GM12878 (cell line): ENCODE results near the gene KDM1B. TPM values are rescaled to one million over a fixed set of nuclear protein-coding genes. Genes with fewer than 3 reads are reported as not detected.
A peak's percentile ranks its signal among the peaks of the same experiment; 100 is the strongest.

Source experiments
- ATAC-seq: fragments of 200-7000 bp; cut with Tn5 transposase; 3 replicates; pipeline ENCODE4 v1.9.1; 2020; ENCODE audit warnings: mild to moderate bottlenecking, moderate library complexity
- BruUV-seq: library from RNA; stranded (reverse); fragments of 400-500 nt; replicated peaks from 2 replicates; lab custom pipeline; 2021; lab: Mats Ljungman, UMichigan
- CTCF ChIA-PET: fragments of 300-600 bp; sonication (Branson Sonifier 250); formaldehyde crosslinking; extraction: SDS; loops from one replicate; lab custom pipeline; 2021; ENCODE audit warnings: inconsistent platforms; lab: Yijun Ruan, JAX
- POLR2A ChIA-PET: fragments of 350-600 bp; formaldehyde crosslinking; extraction: SDS; loops from one replicate; lab custom pipeline; 2021; ENCODE audit warnings: inconsistent platforms; lab: Charles Lee
- RAD21 ChIA-PET: fragments of 300-600 bp; sonication (Branson Sonifier 250); formaldehyde crosslinking; loops from one replicate; lab custom pipeline; 2023; ENCODE audit warnings: antibody characterized with exemption; ENCODE audit not compliant: unreplicated experiment; lab: Charles Lee
- SMC1A ChIA-PET: fragments of 300-600 bp; sonication (Branson Sonifier 250); formaldehyde crosslinking; loops from one replicate; lab custom pipeline; 2023; ENCODE audit not compliant: unreplicated experiment, uncharacterized antibody; lab: Charles Lee
- DNase-seq: peaks from one replicate; pipeline ENCODE4 v3.0.0-alpha.2; 2011; ENCODE audit warnings: low read depth, low spot score
- FAIRE-seq: peaks from 3 replicates; lab custom pipeline; 2011; peaks lifted over from hg19 to GRCh38; lab: Jason Lieb, UNC
- H2AFZ ChIP-seq: 2 replicates; pipeline ENCODE4 v1.6.0; 2011; ENCODE audit warnings: low read depth, low read length, control low read depth; ENCODE audit not compliant: control insufficient read depth
- H3K27ac ChIP-seq: 2 replicates; pipeline ENCODE4 v1.5.1; 2011; ENCODE audit warnings: control low read depth; ENCODE audit not compliant: control insufficient read depth, insufficient read depth
- H3K27me3 ChIP-seq, 2 experiments: replicated peaks in 1 of 2; 2 replicates each; pipeline versions ENCODE4 v1.6.0 to v1.6.1; 2011; ENCODE audit warnings: low read length in 1 of 2; ENCODE audit not compliant: control insufficient read depth in 2 of 2, insufficient read depth in 2 of 2
- H3K36me3 ChIP-seq, 2 experiments: 2 replicates each; pipeline ENCODE4 v1.5.1; 2011; ENCODE audit warnings: low read length in 1 of 2; ENCODE audit not compliant: control insufficient read depth in 2 of 2, insufficient read depth in 2 of 2
- H3K4me1 ChIP-seq: 2 replicates; pipeline ENCODE4 v1.6.1; 2011; ENCODE audit warnings: mild to moderate bottlenecking, low read length, moderate library complexity, mixed read lengths; ENCODE audit not compliant: control insufficient read depth, insufficient read depth
- H3K4me2 ChIP-seq: 2 replicates; pipeline ENCODE4 v1.6.0; 2011; ENCODE audit warnings: control low read depth; ENCODE audit not compliant: control insufficient read depth, insufficient read depth
- H3K4me3 ChIP-seq: fragments of 200-600 bp; sonication (generic); 2 replicates; pipeline ENCODE4 v1.5.1; 2016
- H3K79me2 ChIP-seq: 2 replicates; pipeline ENCODE4 v1.6.0; 2011; ENCODE audit warnings: low read length; ENCODE audit not compliant: control insufficient read depth, insufficient read depth
- H3K9ac ChIP-seq: 2 replicates; pipeline ENCODE4 v1.8.0; 2011; ENCODE audit warnings: low read length, control low read depth, mixed read lengths; ENCODE audit not compliant: control insufficient read depth, insufficient read depth
- H3K9me3 ChIP-seq: replicated peaks from 3 replicates; pipeline ENCODE4 v1.5.1; 2011; ENCODE audit warnings: mild to moderate bottlenecking, low read length; ENCODE audit not compliant: control insufficient read depth, insufficient read depth
- H4K20me1 ChIP-seq: 2 replicates; pipeline ENCODE4 v1.6.0; 2011; ENCODE audit not compliant: control insufficient read depth, insufficient read depth
- DPF2 ChIP-seq: fragments of 450-650 bp; IDR thresholded peaks from 2 replicates; pipeline ENCODE4 v1.6.1; 2017; ENCODE audit warnings: mild to moderate bottlenecking
- E2F8 ChIP-seq: fragments of 450-650 bp; IDR thresholded peaks from 2 replicates; pipeline ENCODE4 v1.6.1; 2018; ENCODE audit warnings: mild to moderate bottlenecking, low read depth, moderate library complexity; ENCODE audit not compliant: partially characterized antibody
- EED ChIP-seq: sonication (generic); IDR thresholded peaks from 2 replicates; pipeline ENCODE4 v1.6.1; 2016; ENCODE audit warnings: antibody characterized with exemption, low read depth
- IKZF2 ChIP-seq, 2 experiments: fragments of 450-650 bp; IDR thresholded peaks; 2 replicates each; pipeline ENCODE4 v1.6.1; 2017; ENCODE audit warnings: mild to moderate bottlenecking in 2 of 2, moderate library complexity in 2 of 2
- IRF4 ChIP-seq: IDR thresholded peaks from 2 replicates; pipeline ENCODE4 v1.6.1; 2011; ENCODE audit warnings: low read depth, low read length
- KLF5 ChIP-seq: fragments of 450-650 bp; IDR thresholded peaks from 2 replicates; pipeline ENCODE4 v1.6.1; 2014; ENCODE audit warnings: mild to moderate bottlenecking; ENCODE audit not compliant: partially characterized antibody
- MEF2A ChIP-seq: IDR thresholded peaks from 2 replicates; pipeline ENCODE4 v1.6.1; 2011; ENCODE audit warnings: low read depth, mild to moderate bottlenecking, low read length, moderate library complexity; ENCODE audit not compliant: insufficient read depth
- NBN ChIP-seq: fragments of 450-650 bp; IDR thresholded peaks from 2 replicates; pipeline ENCODE4 v1.6.1; 2016
- NFIC ChIP-seq: IDR thresholded peaks from 2 replicates; pipeline ENCODE4 v1.6.1; 2012; ENCODE audit warnings: low read depth, mild to moderate bottlenecking, inconsistent platforms, low read length, moderate library complexity
- PML ChIP-seq: IDR thresholded peaks from 2 replicates; pipeline ENCODE4 v1.6.1; 2012; ENCODE audit warnings: low read length, inconsistent platforms
- POLR2AphosphoS5 ChIP-seq: IDR thresholded peaks from 2 replicates; pipeline ENCODE4 v1.6.1; 2011; ENCODE audit warnings: mild to moderate bottlenecking, low read length, inconsistent platforms
- USF2 ChIP-seq: IDR thresholded peaks from 2 replicates; pipeline ENCODE4 v1.6.1; 2011; ENCODE audit warnings: low read depth, low read length, improper control_type of control experiment, borderline replicate concordance
- YBX1 ChIP-seq: fragments of 450-650 bp; IDR thresholded peaks from 2 replicates; pipeline ENCODE4 v1.6.1; 2016; ENCODE audit warnings: antibody characterized with exemption
- ZNF207 ChIP-seq: fragments of 450-650 bp; IDR thresholded peaks from 2 replicates; pipeline ENCODE4 v1.6.1; 2014; ENCODE audit warnings: antibody characterized with exemption, mild to moderate bottlenecking, borderline replicate concordance
- ZNF384 ChIP-seq: IDR thresholded peaks from 2 replicates; pipeline ENCODE4 v1.6.1; 2012; ENCODE audit warnings: low read depth, mild to moderate bottlenecking, low read length, improper control_type of control experiment, borderline replicate concordance
- ZZZ3 ChIP-seq: IDR thresholded peaks from 2 replicates; pipeline ENCODE4 v1.6.1; 2011; ENCODE audit warnings: low read depth; ENCODE audit not compliant: control insufficient read depth, insufficient read length
- WGBS: methylation state at CpG from one replicate; pipeline ENCODE4 v1.1.6; 2016; ENCODE audit warnings: low lambda C conversion rate; ENCODE audit not compliant: insufficient replicate concordance, insufficient coverage; ENCODE audit errors: missing lambda C conversion rate; 5-methylcytosine and 5-hydroxymethylcytosine counted together
- in situ Hi-C: fragments of 300-500 bp; cut with MboI; formaldehyde crosslinking; loops from 9 replicates; pipeline ENCODE4 v1.14.3; 2018; ENCODE audit warnings: mixed read lengths
- intact Hi-C: fragments of 100-400 bp; cut with micrococcal nuclease; formaldehyde crosslinking; loops from one replicate; pipeline ENCODE4 v1.14.2; 2022; ENCODE audit not compliant: unreplicated experiment
- polyA plus RNA-seq, 11 experiments: library from polyadenylated mRNA; depleted of rRNA in 4 of 11; unstranded in 6 of 11; stranded (reverse) in 5 of 11; fragments of >200 nt; fragmentation: Nextera tagmentation in 4 of 11; fragmentation: Illumina TruSeq in 1 of 11; extraction: Ambion mirVana in 4 of 11; extraction: Trizol in 1 of 11; gene quantifications; 1 replicate in 1 of 11; 2 replicates in 10 of 11; pipeline versions ENCODE4 v1.2.1 to v1.2.3, GENCODE V29; 2011 to 2016; ENCODE audit warnings: inconsistent platforms in 2 of 11, missing spikeins in 2 of 11, low read depth in 1 of 11
- total RNA-seq, 4 experiments: library from RNA; depleted of rRNA in 3 of 4; stranded (reverse); fragments of >200 nt in 3 of 4; fragmentation: Illumina TruSeq in 1 of 4; extraction: Trizol in 1 of 4; gene quantifications; 2 replicates each; pipeline versions ENCODE4 v1.2.1 to v1.2.3, GENCODE V29; 2013 to 2021
- TF ChIP-seq, protein P1 (sequence below): IDR thresholded peaks from 2 replicates; pipeline ENCODE4 v1.6.1; 2011; ENCODE audit warnings: mild to moderate bottlenecking, low read depth, low read length, moderate library complexity; ENCODE audit not compliant: insufficient replicate concordance
- TF ChIP-seq, protein P2 (sequence below): fragments of 450-650 bp; IDR thresholded peaks from 2 replicates; pipeline ENCODE4 v1.6.1; 2014; ENCODE audit warnings: mild to moderate bottlenecking

KDM1B gene
- total and polyA plus RNA-seq, 10 of the 15 experiments (the other 5 are each of a cell fraction or from before 2014, with no cell fraction given) = 1.7 to 22.5 (median 13.9) TPM

GRCh38 chr6:18264923-18265377 is 109.7 kb downstream of the KDM1B start:
- H3K4me3 ChIP-seq = peak overlapping the region; percentile 70
- POLR2A ChIA-PET = interaction anchor here (0.8 to 0.9 kb wide), 2 partner anchors 98 to 109 kb away, joined by 3 to 4 read pairs; no protein-coding TSS in a partner anchor

More at GRCh38 chr6:18264923-18265377, 109.7 kb downstream of the KDM1B start:
- TF ChIP-seq NBN (peak; percentile 45; the same call in 1 of the 2 replicates), E2F8 (no peak), KLF5 (no peak), IKZF2 (IDR thresholded peaks at IDR 0.05) (peak in 1 of 2 experiments; percentile 30; a peak in 1 of 4 replicates), ZNF207 (0 out of 2 replicates have a peak, but pooled peaks have one; percentile 45), EED (0 out of 2 replicates have a peak, but pooled peaks have one; percentile 39), PML (no peak), MEF2A (no peak), ZZZ3 (no peak), POLR2AphosphoS5 (0 out of 2 replicates have a peak, but pooled peaks have one; percentile 46), YBX1 (no peak), ZNF384 (no peak), USF2 (no peak), NFIC (no peak), IRF4 (no peak), DPF2 (no peak)
- TF ChIP-seq, protein P1, sequence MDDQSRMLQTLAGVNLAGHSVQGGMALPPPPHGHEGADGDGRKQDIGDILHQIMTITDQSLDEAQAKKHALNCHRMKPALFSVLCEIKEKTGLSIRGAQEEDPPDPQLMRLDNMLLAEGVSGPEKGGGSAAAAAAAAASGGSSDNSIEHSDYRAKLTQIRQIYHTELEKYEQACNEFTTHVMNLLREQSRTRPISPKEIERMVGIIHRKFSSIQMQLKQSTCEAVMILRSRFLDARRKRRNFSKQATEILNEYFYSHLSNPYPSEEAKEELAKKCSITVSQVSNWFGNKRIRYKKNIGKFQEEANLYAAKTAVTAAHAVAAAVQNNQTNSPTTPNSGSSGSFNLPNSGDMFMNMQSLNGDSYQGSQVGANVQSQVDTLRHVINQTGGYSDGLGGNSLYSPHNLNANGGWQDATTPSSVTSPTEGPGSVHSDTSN = no peak
- TF ChIP-seq, protein P2, sequence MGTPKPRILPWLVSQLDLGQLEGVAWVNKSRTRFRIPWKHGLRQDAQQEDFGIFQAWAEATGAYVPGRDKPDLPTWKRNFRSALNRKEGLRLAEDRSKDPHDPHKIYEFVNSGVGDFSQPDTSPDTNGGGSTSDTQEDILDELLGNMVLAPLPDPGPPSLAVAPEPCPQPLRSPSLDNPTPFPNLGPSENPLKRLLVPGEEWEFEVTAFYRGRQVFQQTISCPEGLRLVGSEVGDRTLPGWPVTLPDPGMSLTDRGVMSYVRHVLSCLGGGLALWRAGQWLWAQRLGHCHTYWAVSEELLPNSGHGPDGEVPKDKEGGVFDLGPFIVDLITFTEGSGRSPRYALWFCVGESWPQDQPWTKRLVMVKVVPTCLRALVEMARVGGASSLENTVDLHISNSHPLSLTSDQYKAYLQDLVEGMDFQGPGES = no peak
- Histone ChIP-seq H3K4me1 (peaks cover 22% of the 10 kb centered on the region), H3K27me3 (no peaks in the 10 kb centered on the region), H3K9me3 (peaks cover 4% of the 10 kb centered on the region), H3K4me2 (peak overlapping the region; percentile 90), H2AFZ (peak overlapping the region; percentile 84), H4K20me1 (peaks cover 2% of the 10 kb centered on the region; the same call in 1 of the 2 replicates), H3K79me2 (peaks cover 51% of the 10 kb centered on the region), H3K9ac (peak overlapping the region; percentile 89), H3K36me3 (no peaks in the 10 kb centered on the region), H3K27ac (peak overlapping the region; percentile 87)
- 3% methylated on average over 10 of the region's 11 CpGs for WGBS
- ATAC-seq (no peak), FAIRE-seq (peak; percentile 66), DNase-seq (no peak)
- in situ Hi-C loops = loop anchor here (10.0 kb wide), 1 partner anchor 270 kb away; no protein-coding TSS in a partner anchor
- ChIA-PET RAD21 (no interaction called here), SMC1A (interaction anchor here (0.7 to 1.2 kb wide), 3 partner anchors 107 to 382 kb away, joined by 3 read pairs; no protein-coding TSS in a partner anchor), CTCF (interaction anchor here (0.5 to 1.1 kb wide), 6 partner anchors 10 to 237 kb away, joined by 3 to 5 read pairs (median 4); partner anchors contain the start of genes KDM1B and TPMT)
- BruUV-seq = TSS peak; percentile 64
- intact Hi-C loops = loop anchor here (5.0 kb wide), 1 partner anchor 558 kb away; the partner anchor contains the start of gene NUP153
